GM19455 (cell line): ENCODE data around the gene PDXK.

Experiments used
- ATAC-seq: cut with Tn5 transposase; IDR thresholded peaks from one replicate; pipeline ENCODE4 v1.9.1; 2021; ENCODE audit not compliant: unreplicated experiment

PDXK gene

GRCh38 chr21:43762303-43763128 is 43.6 kb downstream of the PDXK start:
- no peak for ATAC-seq

- no peak for ATAC-seq
These were observed 45.1 kb downstream of the PDXK start for GRCh38 chr21:43763901-43764523.

GRCh38 chr21:43764576-43765495 is 45.9 kb downstream of the PDXK start:
- ATAC-seq, result no peak

- ATAC-seq, result no peak
These were observed 48.0 kb downstream of the PDXK start for GRCh38 chr21:43766734-43767497.

- ATAC-seq, result no peak
These were observed 48.6 kb downstream of the PDXK start for GRCh38 chr21:43767498-43767983.

- ATAC-seq, result no peak
These were observed 49.3 kb downstream of the PDXK start for GRCh38 chr21:43767984-43768867.

GRCh38 chr21:43768868-43769167 is 49.9 kb downstream of the PDXK start:
- ATAC-seq, result no peak

- no peak for ATAC-seq
These were observed 50.5 kb downstream of the PDXK start for GRCh38 chr21:43769325-43769958.

GRCh38 chr21:43770066-43770655 is 51.2 kb downstream of the PDXK start:
- ATAC-seq, result no peak

- no peak for ATAC-seq
These were observed 52.3 kb downstream of the PDXK start for GRCh38 chr21:43771199-43771675.

GRCh38 chr21:43771698-43772424 is 52.9 kb downstream of the PDXK start:
- ATAC-seq, result no peak

GRCh38 chr21:43772425-43772821 is 53.5 kb downstream of the PDXK start:
- no peak for ATAC-seq

GRCh38 chr21:43774163-43774562 is 55.2 kb downstream of the PDXK start:
- ATAC-seq, result no peak

GRCh38 chr21:43775190-43775589 is 56.3 kb downstream of the PDXK start:
- ATAC-seq, result no peak

GRCh38 chr21:43775795-43776430 is 57.0 kb downstream of the PDXK start, which contains the start of gene CSTB:
Gene CSTB (minus strand): TSS chr21:43776308. CDS start chr21:43776269, 39 bp downstream.
- peak; percentile 75 for ATAC-seq

GRCh38 chr21:43777953-43778352 is 59.0 kb downstream of the PDXK start:
- ATAC-seq, result no peak
